Natural killer cell (primary cell): ENCODE measurements around the gene NSL1. TPM values are rescaled to one million over a fixed set of nuclear protein-coding genes. Genes with fewer than 3 reads are reported as not detected.
"Not testable (repeated sequence)": the region's sequence is repeated elsewhere in the genome, so short reads cannot be mapped to it uniquely, and the experiment has no call there.

Experiments used
- ATAC-seq, 3 donors: fragments of 150-1000 bp in 2 of 3; fragments of 200-7000 bp in 1 of 3; cut with Tn5 transposase; 1 replicate in 1 of 3; 2 replicates in 2 of 3; pipeline ENCODE4 v1.10.0; 2021; ENCODE audit warnings: mild to moderate bottlenecking in 2 of 3, moderate library complexity in 2 of 3
- DNase-seq, 2 donors: peaks; one replicate each; pipeline versions ENCODE4 v3.0.0 to v3.0.0-alpha.2; 2013 to 2021; ENCODE audit warnings: mixed read lengths in 1 of 2
- H3K27ac ChIP-seq: one replicate; pipeline ENCODE4 v1.5.1; 2013; ENCODE audit warnings: mild to moderate bottlenecking, low read length
- H3K27me3 ChIP-seq: one replicate; pipeline ENCODE4 v1.6.1; 2013; ENCODE audit warnings: low read length; ENCODE audit not compliant: control insufficient read depth, insufficient read depth
- H3K36me3 ChIP-seq: one replicate; pipeline ENCODE4 v1.6.1; 2013; ENCODE audit warnings: low read length; ENCODE audit not compliant: control insufficient read depth, insufficient read depth
- H3K4me1 ChIP-seq: one replicate; pipeline ENCODE4 v1.6.1; 2013; ENCODE audit warnings: low read length; ENCODE audit not compliant: control insufficient read depth, insufficient read depth
- H3K4me3 ChIP-seq: one replicate; pipeline ENCODE4 v1.5.1; 2013; ENCODE audit warnings: low read length
- H3K9me3 ChIP-seq: one replicate; pipeline ENCODE4 v1.6.1; 2013; ENCODE audit warnings: low read length; ENCODE audit not compliant: control insufficient read depth, insufficient read depth
- H3K27ac Mint-ChIP-seq, 2 donors: one replicate each; pipeline ENCODE4 v1.8.0; 2022; ENCODE audit warnings: mild to moderate bottlenecking in 2 of 2, mixed read lengths in 2 of 2, moderate library complexity in 1 of 2
- H3K27me3 Mint-ChIP-seq, 2 donors: one replicate each; pipeline ENCODE4 v1.8.0; 2022; ENCODE audit warnings: low read depth in 2 of 2, mixed read lengths in 2 of 2
- H3K36me3 Mint-ChIP-seq: one replicate; pipeline ENCODE4 v1.8.0; 2022; ENCODE audit warnings: mixed read lengths
- H3K4me1 Mint-ChIP-seq, 2 donors: one replicate each; pipeline ENCODE4 v1.8.0; 2022; ENCODE audit warnings: mixed read lengths in 2 of 2
- H3K4me3 Mint-ChIP-seq: one replicate; pipeline ENCODE4 v1.8.0; 2022; ENCODE audit warnings: mild to moderate bottlenecking, moderate library complexity, mixed read lengths
- H3K9me3 Mint-ChIP-seq, 2 donors: one replicate each; pipeline ENCODE4 v1.8.0; 2022; ENCODE audit warnings: mixed read lengths in 2 of 2
- WGBS: methylation state at CpG from one replicate; pipeline ENCODE4 v1.1.7; 2013; ENCODE audit warnings: missing lambda C conversion rate; ENCODE audit not compliant: insufficient coverage; 5-methylcytosine and 5-hydroxymethylcytosine counted together
- intact Hi-C: fragments of 100-400 bp; cut with micrococcal nuclease; formaldehyde crosslinking; loops from one replicate; pipeline ENCODE4 v1.14.2; 2022
- total RNA-seq, 4 donors: library from RNA; stranded (reverse); fragments of 120-200 nt in 1 of 4; gene quantifications; one replicate each; pipeline versions ENCODE4 v1.2.3 to v1.2.4, GENCODE V29; 2013 to 2022
- TF ChIP-seq, protein P1 (sequence below): fragments of 200-600 bp; IDR thresholded peaks from one replicate; pipeline ENCODE4 v1.8.0; 2022; ENCODE audit warnings: antibody characterized with exemption

Gene NSL1, protein sequence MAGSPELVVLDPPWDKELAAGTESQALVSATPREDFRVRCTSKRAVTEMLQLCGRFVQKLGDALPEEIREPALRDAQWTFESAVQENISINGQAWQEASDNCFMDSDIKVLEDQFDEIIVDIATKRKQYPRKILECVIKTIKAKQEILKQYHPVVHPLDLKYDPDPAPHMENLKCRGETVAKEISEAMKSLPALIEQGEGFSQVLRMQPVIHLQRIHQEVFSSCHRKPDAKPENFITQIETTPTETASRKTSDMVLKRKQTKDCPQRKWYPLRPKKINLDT
- total RNA-seq = 10 to 100 TPM; 17.0 to 23.8 (median 23.4) TPM
- 55.9 TPM for total RNA-seq (2013)

DNA sequence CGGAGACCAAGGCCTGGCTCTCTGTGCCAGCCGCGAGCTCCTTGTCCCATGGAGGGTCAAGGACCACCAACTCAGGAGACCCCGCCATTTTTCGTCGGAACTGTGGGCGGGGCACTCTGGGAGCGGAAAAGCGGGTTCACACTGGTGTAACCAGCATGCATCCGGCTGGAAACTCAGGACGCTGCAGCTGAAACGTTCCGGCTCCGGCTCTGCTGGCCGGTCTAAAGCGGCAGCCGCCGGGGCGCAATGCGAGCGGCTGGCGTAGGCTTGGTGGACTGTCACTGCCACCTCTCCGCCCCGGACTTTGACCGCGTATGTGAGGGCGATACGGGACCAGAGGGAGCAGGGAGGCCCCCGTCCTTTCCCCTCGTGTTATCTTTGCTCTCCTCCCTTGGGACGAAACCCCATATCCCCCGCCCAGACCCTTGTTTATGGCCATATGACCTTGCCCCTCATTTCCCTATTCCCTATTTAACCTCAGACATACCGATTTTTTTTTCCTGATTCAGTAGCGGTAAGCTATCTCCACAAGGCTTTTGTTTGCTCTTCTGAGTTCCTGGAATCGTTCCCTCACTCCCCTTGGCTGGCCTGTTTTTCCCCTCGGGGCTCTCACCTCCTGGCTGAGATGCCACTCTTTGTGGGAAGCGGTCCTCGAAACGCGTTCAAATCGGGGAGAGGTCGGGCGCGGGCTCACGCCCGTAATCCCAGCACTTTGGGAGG, at the start of gene NSL1, which contains the start of gene TATDN3:
Gene NSL1, minus strand, starts transcription at position 102 of the 720 bp plus-strand sequence. Its CDS starts 14 bp downstream, at position 88.
Gene TATDN3, plus strand, starts transcription at position 219 of the 720 bp plus-strand sequence. Its CDS starts 28 bp downstream, at position 247.
- H3K4me1 Mint-ChIP-seq = peaks cover 0 to 38% of the 10 kb centered on the region in 2 donors
- H3K9me3 Mint-ChIP-seq = no peaks in the 10 kb centered on the region
- peak within 1 kb of the TSS; percentile 88 to 95 for H3K27ac Mint-ChIP-seq
- peak within 1 kb of the TSS; percentile 97 for H3K4me3 Mint-ChIP-seq
- Histone ChIP-seq H3K27me3 (no peaks in the 10 kb centered on the region), H3K4me1 (peaks cover 28% of the 10 kb centered on the region), H3K36me3 (peaks cover 6% of the 10 kb centered on the region), H3K9me3 (no peaks in the 10 kb centered on the region), H3K27ac (peak within 1 kb of the TSS; percentile 98), H3K4me3 (peak within 1 kb of the TSS; percentile 95)
- ATAC-seq (peak; percentile 95 to 99 (median 95)), DNase-seq (peak; percentile 97)
- intact Hi-C loops = loop anchor here (5.0 kb wide), 1 partner anchor 65 kb away; the partner anchor contains the start of gene FLVCR1
- H3K36me3 Mint-ChIP-seq = no peaks in the 10 kb centered on the region
- no peaks in the 10 kb centered on the region for H3K27me3 Mint-ChIP-seq
- TF ChIP-seq, protein P1, sequence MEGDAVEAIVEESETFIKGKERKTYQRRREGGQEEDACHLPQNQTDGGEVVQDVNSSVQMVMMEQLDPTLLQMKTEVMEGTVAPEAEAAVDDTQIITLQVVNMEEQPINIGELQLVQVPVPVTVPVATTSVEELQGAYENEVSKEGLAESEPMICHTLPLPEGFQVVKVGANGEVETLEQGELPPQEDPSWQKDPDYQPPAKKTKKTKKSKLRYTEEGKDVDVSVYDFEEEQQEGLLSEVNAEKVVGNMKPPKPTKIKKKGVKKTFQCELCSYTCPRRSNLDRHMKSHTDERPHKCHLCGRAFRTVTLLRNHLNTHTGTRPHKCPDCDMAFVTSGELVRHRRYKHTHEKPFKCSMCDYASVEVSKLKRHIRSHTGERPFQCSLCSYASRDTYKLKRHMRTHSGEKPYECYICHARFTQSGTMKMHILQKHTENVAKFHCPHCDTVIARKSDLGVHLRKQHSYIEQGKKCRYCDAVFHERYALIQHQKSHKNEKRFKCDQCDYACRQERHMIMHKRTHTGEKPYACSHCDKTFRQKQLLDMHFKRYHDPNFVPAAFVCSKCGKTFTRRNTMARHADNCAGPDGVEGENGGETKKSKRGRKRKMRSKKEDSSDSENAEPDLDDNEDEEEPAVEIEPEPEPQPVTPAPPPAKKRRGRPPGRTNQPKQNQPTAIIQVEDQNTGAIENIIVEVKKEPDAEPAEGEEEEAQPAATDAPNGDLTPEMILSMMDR = no peak
- under 1% methylated on average over 46 of the region's 46 CpGs for WGBS

DNA sequence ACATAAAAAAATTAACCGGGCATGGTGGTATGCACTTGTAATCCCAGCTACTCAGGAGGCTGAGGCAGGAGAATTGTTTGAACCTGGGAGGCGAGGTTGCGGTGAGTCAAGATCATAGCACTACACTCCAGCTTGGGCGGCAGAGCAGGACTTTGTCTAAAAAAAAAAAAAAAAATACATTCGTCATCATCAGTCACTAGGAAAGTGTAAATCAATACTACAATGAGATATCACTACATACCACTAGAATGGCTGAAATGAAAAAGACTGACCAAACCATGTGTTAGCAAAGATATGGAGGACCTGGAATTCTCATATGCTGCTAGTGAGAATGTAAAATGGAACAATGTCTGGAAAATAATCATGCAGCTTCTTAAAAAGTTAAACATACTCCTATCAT, 46.6 kb upstream of the NSL1 start:
- Histone ChIP-seq H3K27me3 (no peaks in the 10 kb centered on the region), H3K27ac (no peak overlapping the region), H3K4me1 (peaks cover 12% of the 10 kb centered on the region), H3K9me3 (no peaks in the 10 kb centered on the region), H3K4me3 (no peak overlapping the region), H3K36me3 (no peaks in the 10 kb centered on the region)
- no peak for ATAC-seq
- Mint-ChIP-seq H3K9me3 (no peaks in the 10 kb centered on the region), H3K4me3 (no peak overlapping the region), H3K27me3 (no peaks in the 10 kb centered on the region), H3K4me1 (peaks cover 0 to 9% of the 10 kb centered on the region in 2 donors), H3K36me3 (no peaks in the 10 kb centered on the region), H3K27ac (no peak overlapping the region)
- no peak for DNase-seq
- WGBS = 96% methylated on average over 4 of the region's 5 CpGs
- intact Hi-C loops = no loop called here
- TF ChIP-seq, protein P1 = no peak

DNA sequence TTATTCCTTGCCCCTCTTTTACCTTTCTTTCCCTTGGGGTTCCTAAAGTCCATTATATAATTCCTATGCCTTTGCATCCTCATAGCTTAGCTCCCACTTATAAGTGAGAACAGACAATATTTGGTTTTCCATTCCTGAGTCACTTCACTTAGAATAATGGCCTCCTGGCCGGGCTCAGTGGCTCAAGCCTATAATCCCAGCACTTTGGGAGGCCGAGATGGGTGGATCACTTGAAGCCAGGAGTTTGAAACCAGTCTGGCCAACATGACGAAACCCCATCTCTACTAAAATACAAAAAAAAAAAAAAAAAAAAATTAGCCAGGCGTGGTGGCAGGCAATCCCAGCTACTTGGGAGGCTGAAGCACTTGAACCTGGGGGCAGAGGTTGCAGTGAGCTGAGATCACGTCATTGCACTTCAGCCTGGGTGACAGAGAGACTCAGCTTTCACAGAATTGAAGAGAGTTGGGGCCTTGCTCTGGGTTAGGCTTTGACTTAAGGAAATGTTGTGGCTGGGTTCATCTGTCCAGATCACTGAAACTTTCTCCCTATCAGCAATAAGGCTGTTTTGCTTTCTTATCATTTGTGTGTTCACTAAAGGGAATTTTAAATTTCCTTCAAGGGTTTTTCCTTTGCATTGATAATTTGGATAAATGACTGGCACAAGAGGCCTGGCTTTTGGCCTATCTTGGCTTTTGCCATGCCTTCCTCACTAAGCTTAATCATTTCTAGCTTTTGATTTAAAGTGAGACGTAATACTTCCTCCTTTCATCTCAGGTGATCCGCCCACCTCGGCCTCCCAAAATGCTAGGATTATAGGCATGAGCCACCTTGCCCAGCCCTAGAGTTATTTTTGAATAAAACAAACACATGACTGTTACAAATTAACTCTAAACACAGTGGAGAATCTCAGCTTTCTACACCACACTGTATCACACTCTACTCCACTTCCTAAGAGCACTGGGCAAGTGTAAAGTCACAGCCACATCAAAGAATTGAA, 41.9 kb upstream of the NSL1 start:
- H3K27ac Mint-ChIP-seq, H3K9me3 Mint-ChIP-seq, intact Hi-C loops, H3K36me3 Mint-ChIP-seq, H3K27me3 ChIP-seq, H3K27me3 Mint-ChIP-seq, H3K27ac ChIP-seq, H3K36me3 ChIP-seq, H3K9me3 ChIP-seq, H3K4me3 ChIP-seq, H3K4me3 Mint-ChIP-seq: not testable (repeated sequence)
- WGBS = 60% methylated on average over 8 of the region's 8 CpGs
- H3K4me1 Mint-ChIP-seq = peaks cover 0 to 14% of the 10 kb centered on the region in 2 donors
- DNase-seq = peak in 1 of 2 donors; percentile 17
- ATAC-seq = peak; percentile 52 to 80 (median 68)
- H3K4me1 ChIP-seq = peaks cover 13% of the 10 kb centered on the region
